ENCODE data around the gene PIK3R1. TPM values are rescaled to one million over a fixed set of nuclear protein-coding genes. Genes with fewer than 3 reads are reported as not detected.

The PIK3R1 gene
- total RNA-seq, 1 donor from 2014 or later = 27.4 TPM

GRCh38 chr5:68221488-68221887 lies 5.9 kb downstream of the PIK3R1 start:
- Mint-ChIP-seq H3K27ac (ENCODE audit: unreplicated experiment) (no peak overlapping the region), H3K4me3 (ENCODE audit: unreplicated experiment) (no peak overlapping the region), H3K4me1 (ENCODE audit: unreplicated experiment) (peaks cover 49% of the 10 kb centered on the region), H3K36me3 (ENCODE audit: unreplicated experiment) (peaks cover 10% of the 10 kb centered on the region), H3K9me3 (ENCODE audit: unreplicated experiment) (no peaks in the 10 kb centered on the region), H3K27me3 (ENCODE audit: unreplicated experiment) (no peaks in the 10 kb centered on the region)
- no peak for DNase-seq (ENCODE audit: extremely low spot score, unreplicated experiment)
- no peak for TF ChIP-seq CTCF (IDR thresholded peaks at IDR 0.05)

GRCh38 chr5:68222310-68222709 lies 6.8 kb downstream of the PIK3R1 start:
- H3K4me3 Mint-ChIP-seq (ENCODE audit: unreplicated experiment) = no peak overlapping the region
- no peak for DNase-seq (ENCODE audit: extremely low spot score, unreplicated experiment)
- TF ChIP-seq CTCF (IDR thresholded peaks at IDR 0.05) = no peak
- no peak overlapping the region for H3K27ac Mint-ChIP-seq (ENCODE audit: unreplicated experiment)
- H3K36me3 Mint-ChIP-seq (ENCODE audit: unreplicated experiment) = peaks cover 17% of the 10 kb centered on the region
- no peaks in the 10 kb centered on the region for H3K9me3 Mint-ChIP-seq (ENCODE audit: unreplicated experiment)
- peaks cover 45% of the 10 kb centered on the region for H3K4me1 Mint-ChIP-seq (ENCODE audit: unreplicated experiment)
- H3K27me3 Mint-ChIP-seq (ENCODE audit: unreplicated experiment) = no peaks in the 10 kb centered on the region

- no peak for TF ChIP-seq CTCF (IDR thresholded peaks at IDR 0.05)
- H3K27ac Mint-ChIP-seq (ENCODE audit: unreplicated experiment) = no peak overlapping the region
These were observed 7.3 kb downstream of the PIK3R1 start for GRCh38 chr5:68222824-68223354.

DNA sequence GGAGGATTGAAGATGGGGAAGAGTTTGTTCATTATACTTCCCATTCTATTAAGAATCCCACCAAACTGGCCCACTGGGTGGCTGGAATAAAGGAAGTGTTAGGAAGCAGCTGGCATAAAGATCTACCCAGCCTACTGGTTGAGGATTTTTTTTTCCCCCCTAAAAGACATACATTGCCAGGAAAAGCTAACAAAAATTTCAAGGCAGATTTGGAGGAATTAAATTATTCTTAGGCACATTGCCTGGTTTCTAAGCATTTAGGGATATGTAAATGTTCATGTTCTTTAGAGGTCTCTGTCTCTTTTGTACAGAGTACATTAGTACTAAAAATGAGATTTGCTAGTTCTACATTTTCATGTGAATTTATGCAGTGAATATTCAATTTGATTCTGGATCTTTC lies 8.3 kb downstream of the PIK3R1 start:
- H3K9me3 Mint-ChIP-seq (ENCODE audit: unreplicated experiment) = no peaks in the 10 kb centered on the region
- H3K27ac Mint-ChIP-seq (ENCODE audit: unreplicated experiment) = no peak overlapping the region
- DNase-seq (ENCODE audit: extremely low spot score, unreplicated experiment) = no peak
- H3K4me1 Mint-ChIP-seq (ENCODE audit: unreplicated experiment) = peaks cover 32% of the 10 kb centered on the region
- no peak for TF ChIP-seq CTCF (IDR thresholded peaks at IDR 0.05)
- no peak overlapping the region for H3K4me3 Mint-ChIP-seq (ENCODE audit: unreplicated experiment)
- no peaks in the 10 kb centered on the region for H3K27me3 Mint-ChIP-seq (ENCODE audit: unreplicated experiment)
- peaks cover 21% of the 10 kb centered on the region for H3K36me3 Mint-ChIP-seq (ENCODE audit: unreplicated experiment)

More at GRCh38 chr5:68222824-68223354, 7.3 kb downstream of the PIK3R1 start:
- no peak for DNase-seq (ENCODE audit: extremely low spot score, unreplicated experiment)
- Mint-ChIP-seq H3K9me3 (ENCODE audit: unreplicated experiment) (no peaks in the 10 kb centered on the region), H3K4me3 (ENCODE audit: unreplicated experiment) (no peak overlapping the region), H3K27me3 (ENCODE audit: unreplicated experiment) (no peaks in the 10 kb centered on the region), H3K4me1 (ENCODE audit: unreplicated experiment) (peaks cover 40% of the 10 kb centered on the region), H3K36me3 (ENCODE audit: unreplicated experiment) (peaks cover 21% of the 10 kb centered on the region)

GRCh38 chr5:68224509-68225187 lies 9.1 kb downstream of the PIK3R1 start:
- H3K27ac Mint-ChIP-seq (ENCODE audit: unreplicated experiment) = peak overlapping the region; percentile 64

More at GRCh38 chr5:68224509-68225187, 9.1 kb downstream of the PIK3R1 start:
- peaks cover 24% of the 10 kb centered on the region for H3K36me3 Mint-ChIP-seq (ENCODE audit: unreplicated experiment)
- H3K9me3 Mint-ChIP-seq (ENCODE audit: unreplicated experiment) = no peaks in the 10 kb centered on the region
- H3K4me1 Mint-ChIP-seq (ENCODE audit: unreplicated experiment) = peaks cover 32% of the 10 kb centered on the region
- no peak for DNase-seq (ENCODE audit: extremely low spot score, unreplicated experiment)
- H3K4me3 Mint-ChIP-seq (ENCODE audit: unreplicated experiment) = no peak overlapping the region
- H3K27me3 Mint-ChIP-seq (ENCODE audit: unreplicated experiment) = no peaks in the 10 kb centered on the region
- no peak for TF ChIP-seq CTCF (IDR thresholded peaks at IDR 0.05)

Measured in osteocyte (in vitro differentiated cells).